C1 segment of cervical spinal cord (tissue), 14 donors: Measurements from ENCODE around the gene CDH4.
A peak's percentile ranks its signal among the peaks of the same experiment; 100 is the strongest.
"Not testable (repeated sequence)": the region's sequence is repeated elsewhere in the genome, so short reads cannot be mapped to it uniquely, and the experiment has no call there.

Source experiments
- DNase-seq, 14 donors: peaks; one replicate each; lab custom pipeline; 2025; lab: John Stamatoyannopoulos, UW

The CDH4 gene

GRCh38 chr20:61457725-61458124 is 205.7 kb downstream of the CDH4 start:
- no peak for DNase-seq

GRCh38 chr20:61458146-61458746 is 206.2 kb downstream of the CDH4 start:
- DNase-seq = no peak

- no peak for DNase-seq
Measured at GRCh38 chr20:61459266-61459665, 207.2 kb downstream of the CDH4 start.

DNA sequence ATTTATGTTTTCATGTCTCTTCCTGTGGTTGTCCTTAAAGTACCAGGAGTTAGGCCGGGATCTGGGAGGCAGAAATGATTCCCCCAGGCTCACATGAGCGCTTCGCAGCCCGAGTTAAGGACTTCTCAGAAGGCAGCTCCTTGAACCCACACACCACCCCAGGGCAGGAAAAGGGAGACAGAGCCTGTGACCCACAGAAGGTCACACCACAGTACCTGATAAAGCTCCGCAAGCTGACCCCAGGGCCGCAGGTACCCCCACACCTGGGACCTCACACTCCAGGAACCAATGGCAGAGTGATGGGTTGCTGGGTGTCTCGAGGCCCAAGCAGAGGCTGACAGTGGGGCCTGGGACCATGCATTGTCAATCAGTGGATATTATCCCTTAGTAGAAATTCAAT is 207.6 kb downstream of the CDH4 start:
- no peak for DNase-seq

- DNase-seq = no peak
Measured at GRCh38 chr20:61460261-61461052, 208.4 kb downstream of the CDH4 start.

GRCh38 chr20:61461461-61461860 is 209.4 kb downstream of the CDH4 start:
- DNase-seq = no peak

DNA sequence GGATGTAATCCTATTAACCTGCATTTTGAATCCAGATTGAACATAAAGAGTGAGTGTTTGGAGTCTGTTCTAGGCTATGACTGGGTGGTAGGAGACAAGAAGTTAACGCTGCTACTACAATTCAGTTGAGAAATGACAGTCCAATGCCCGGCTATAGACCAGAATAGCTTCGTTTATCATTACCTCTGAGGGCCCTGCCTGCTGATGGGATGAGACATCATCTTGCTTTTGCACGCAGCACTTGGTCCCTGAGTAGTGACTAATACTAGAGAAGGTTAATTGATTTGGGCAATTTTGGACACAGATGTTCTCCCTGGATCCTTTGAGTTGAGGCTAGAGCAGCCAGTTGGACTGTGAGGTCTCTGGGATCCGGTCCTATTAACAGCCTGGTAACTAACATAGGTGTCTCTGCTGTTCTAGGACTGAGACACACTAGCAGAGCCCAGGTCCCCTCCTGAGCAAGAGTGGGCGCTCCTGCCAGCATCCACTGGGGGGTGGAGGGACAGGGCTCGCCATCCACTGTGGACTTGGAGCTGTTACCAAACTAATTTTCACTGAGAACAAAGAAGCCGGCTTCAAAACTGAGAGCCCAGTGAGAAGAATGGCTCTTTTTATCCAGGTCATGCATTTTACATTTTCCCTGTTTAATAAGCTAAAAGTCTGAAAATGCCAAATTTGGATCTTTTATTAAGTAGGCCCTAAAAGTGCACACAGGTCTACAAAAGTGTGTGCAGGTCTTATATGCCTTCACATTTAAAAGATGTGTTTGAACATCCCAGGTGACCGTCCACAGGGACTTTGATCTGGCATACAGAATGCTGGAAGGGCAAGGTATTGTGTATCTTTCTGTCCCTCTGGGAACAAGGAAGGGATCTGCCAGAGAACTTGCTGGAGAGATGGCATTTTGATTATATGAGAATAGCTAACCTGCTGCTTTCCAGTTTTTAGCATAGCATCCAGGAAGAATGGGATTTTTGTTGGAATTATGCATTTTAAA is 212.5 kb downstream of the CDH4 start:
- peak in 6 of 14 donors; percentile 5 to 25 (median 18) for DNase-seq

DNA sequence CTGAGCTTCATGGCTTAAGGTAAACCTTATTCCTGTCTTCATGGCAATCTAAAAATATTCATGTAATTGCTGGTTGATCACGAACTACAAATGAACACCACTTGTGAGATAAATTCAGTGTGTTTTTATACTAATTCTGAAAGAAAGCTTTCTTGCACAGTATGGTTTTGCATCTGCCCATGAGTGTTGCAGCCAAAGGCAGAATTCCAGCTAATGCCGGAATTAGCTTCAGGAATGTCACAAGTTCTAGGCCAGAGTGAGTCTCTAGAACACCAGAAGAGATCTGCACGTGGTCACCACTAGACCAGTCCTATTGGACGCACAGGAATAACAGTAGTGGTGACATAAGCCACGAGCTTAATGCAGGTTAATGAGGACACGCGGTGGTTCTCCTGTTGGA is 223.7 kb downstream of the CDH4 start:
- DNase-seq = no peak

GRCh38 chr20:61476956-61477355 is 224.9 kb downstream of the CDH4 start:
- no peak for DNase-seq

- no peak for DNase-seq
Measured at GRCh38 chr20:61477451-61477861, 225.4 kb downstream of the CDH4 start.

DNA sequence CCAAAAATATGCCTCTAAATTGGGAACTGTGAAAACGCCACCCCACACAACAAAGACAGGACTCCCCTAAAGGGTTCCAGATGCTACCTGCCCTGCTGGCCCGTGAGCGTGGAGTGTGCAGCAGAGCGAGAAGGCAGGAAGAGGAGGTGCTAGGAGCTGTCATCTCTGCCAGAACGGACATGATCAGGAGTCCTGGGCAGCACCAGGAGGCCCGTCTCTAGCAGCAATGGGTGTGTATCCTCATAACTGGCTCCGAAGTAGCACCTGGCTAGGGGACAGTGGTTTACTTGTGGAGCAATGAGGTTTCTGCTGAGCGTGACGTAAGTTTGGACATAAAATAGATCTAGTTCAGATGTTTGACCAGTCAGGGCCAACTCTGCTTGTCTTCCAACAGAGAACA is 226.0 kb downstream of the CDH4 start:
- no peak for DNase-seq

- DNase-seq = no peak
Measured at GRCh38 chr20:61478611-61479305, 226.7 kb downstream of the CDH4 start.

- DNase-seq = not testable (repeated sequence)
Measured at GRCh38 chr20:61479433-61479832, 227.4 kb downstream of the CDH4 start.

DNA sequence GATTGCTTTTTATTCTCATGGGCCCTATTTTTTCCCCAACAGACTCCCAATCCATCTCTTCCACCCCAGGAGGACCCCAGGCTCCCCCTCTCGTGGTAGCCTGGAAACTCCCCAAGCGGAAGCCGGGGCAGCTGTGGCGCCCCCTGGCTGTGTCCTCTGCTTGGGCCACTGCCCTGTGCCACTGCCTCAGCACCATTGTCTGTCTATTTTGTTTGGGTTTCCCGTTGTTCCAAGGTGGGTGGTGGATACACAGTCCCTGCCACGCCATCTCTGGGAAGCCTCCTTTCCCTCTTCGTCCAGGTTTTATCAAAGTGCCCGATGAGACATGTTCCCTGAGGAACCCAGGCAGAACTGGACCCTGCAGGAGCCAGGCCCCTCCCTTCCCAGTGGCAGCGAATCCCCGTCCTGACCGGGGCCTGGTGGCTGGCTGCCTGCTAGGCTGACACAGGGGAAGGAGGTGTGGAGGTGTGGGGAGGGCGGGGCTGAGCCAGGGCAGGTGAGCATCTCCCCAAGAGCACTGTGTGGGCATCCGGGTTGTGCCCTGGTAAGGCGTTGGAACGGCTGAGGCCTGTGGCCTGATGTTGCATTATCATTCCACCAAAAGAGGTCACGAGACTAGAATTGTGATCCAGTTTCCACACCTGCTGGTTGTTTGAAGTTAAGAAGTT is 228.2 kb downstream of the CDH4 start:
- no peak for DNase-seq

- no peak for DNase-seq
Measured at GRCh38 chr20:61482056-61482887, 230.2 kb downstream of the CDH4 start.

- no peak for DNase-seq
Measured at GRCh38 chr20:61482901-61483300, 230.8 kb downstream of the CDH4 start.

GRCh38 chr20:61483336-61484067 is 231.4 kb downstream of the CDH4 start:
- no peak for DNase-seq

DNA sequence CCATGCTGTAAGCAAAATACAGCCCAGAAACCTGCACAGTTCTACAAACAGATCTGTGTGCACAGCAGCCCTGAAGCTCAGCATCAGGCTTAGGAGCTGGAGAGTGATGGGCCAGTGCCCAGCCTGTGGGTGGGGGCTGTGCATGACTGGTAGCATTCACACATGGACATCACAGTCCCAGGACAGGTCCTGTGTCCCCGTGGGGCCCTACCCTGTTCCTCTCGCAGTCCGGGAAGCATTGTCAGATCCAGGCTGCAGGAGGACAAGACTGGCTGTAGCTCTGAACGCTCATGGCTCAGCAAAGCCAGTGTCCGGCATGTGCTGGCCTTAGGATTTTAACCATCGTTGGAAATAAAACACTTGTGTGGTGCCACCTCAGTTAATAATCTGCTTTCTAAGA is 234.1 kb downstream of the CDH4 start:
- no peak for DNase-seq

- DNase-seq = no peak
Measured at GRCh38 chr20:61487346-61487996, 235.4 kb downstream of the CDH4 start.
